Activated T-cell treated with anti-CD3 and anti-CD28 coated beads, Interleukin-2, amount 50 U/mL, for 72 hours (primary cell): ENCODE data around the gene SKIL. TPM values are rescaled to one million over a fixed set of nuclear protein-coding genes. Genes with fewer than 3 reads are reported as not detected.
"Not testable (repeated sequence)": the region's sequence is repeated elsewhere in the genome, so short reads cannot be mapped to it uniquely, and the experiment has no call there.

Experiments
- ATAC-seq, 2 donors: fragments of 150-1000 bp; cut with Tn5 transposase; replicated peaks in 1 of 2; 2 replicates each; pipeline ENCODE4 v1.10.0; 2021; ENCODE audit warnings: moderate library complexity in 2 of 2, mild to moderate bottlenecking in 1 of 2
- DNase-seq, 2 donors: peaks; one replicate each; pipeline ENCODE4 v3.0.0; 2021 to 2022; ENCODE audit warnings: mixed read lengths in 1 of 2
- H3K27ac Mint-ChIP-seq: one replicate; pipeline ENCODE4 v1.8.0; 2022; ENCODE audit warnings: mild to moderate bottlenecking, moderate library complexity, mixed read lengths
- H3K27me3 Mint-ChIP-seq: one replicate; pipeline ENCODE4 v1.8.0; 2022; ENCODE audit warnings: low read depth, mixed read lengths
- H3K36me3 Mint-ChIP-seq, 2 donors: one replicate each; pipeline ENCODE4 v1.8.0; 2022; ENCODE audit warnings: mixed read lengths in 2 of 2, mild to moderate bottlenecking in 1 of 2; ENCODE audit not compliant: insufficient read depth in 2 of 2
- H3K4me1 Mint-ChIP-seq: one replicate; pipeline ENCODE4 v1.8.0; 2022; ENCODE audit warnings: low read depth, mixed read lengths
- H3K4me3 Mint-ChIP-seq, 2 donors: one replicate each; pipeline ENCODE4 v1.8.0; 2022; ENCODE audit warnings: mild to moderate bottlenecking in 2 of 2, mixed read lengths in 2 of 2, moderate library complexity in 2 of 2
- H3K9me3 Mint-ChIP-seq, 2 donors: one replicate each; pipeline ENCODE4 v1.8.0; 2022; ENCODE audit warnings: mixed read lengths in 2 of 2
- total RNA-seq, 2 donors: library from RNA; stranded (reverse); gene quantifications; one replicate each; pipeline ENCODE4 v1.2.3, GENCODE V29; 2022

SKIL gene
- total RNA-seq, 2 donors from 2014 or later: 36.2 to 37.3 TPM

- ATAC-seq: no peak
- DNase-seq: no peak
- peaks cover 5 to 6% of the 10 kb centered on the region in 2 donors for H3K9me3 Mint-ChIP-seq
- peaks cover 0 to 4% of the 10 kb centered on the region in 2 donors for H3K36me3 Mint-ChIP-seq
- no peak overlapping the region for H3K27ac Mint-ChIP-seq
- no peaks in the 10 kb centered on the region for H3K4me1 Mint-ChIP-seq
- H3K27me3 Mint-ChIP-seq: no peaks in the 10 kb centered on the region
- H3K4me3 Mint-ChIP-seq: no peak overlapping the region
Measured at GRCh38 chr3:170337420-170337819, 20.1 kb upstream of the SKIL start.

DNA sequence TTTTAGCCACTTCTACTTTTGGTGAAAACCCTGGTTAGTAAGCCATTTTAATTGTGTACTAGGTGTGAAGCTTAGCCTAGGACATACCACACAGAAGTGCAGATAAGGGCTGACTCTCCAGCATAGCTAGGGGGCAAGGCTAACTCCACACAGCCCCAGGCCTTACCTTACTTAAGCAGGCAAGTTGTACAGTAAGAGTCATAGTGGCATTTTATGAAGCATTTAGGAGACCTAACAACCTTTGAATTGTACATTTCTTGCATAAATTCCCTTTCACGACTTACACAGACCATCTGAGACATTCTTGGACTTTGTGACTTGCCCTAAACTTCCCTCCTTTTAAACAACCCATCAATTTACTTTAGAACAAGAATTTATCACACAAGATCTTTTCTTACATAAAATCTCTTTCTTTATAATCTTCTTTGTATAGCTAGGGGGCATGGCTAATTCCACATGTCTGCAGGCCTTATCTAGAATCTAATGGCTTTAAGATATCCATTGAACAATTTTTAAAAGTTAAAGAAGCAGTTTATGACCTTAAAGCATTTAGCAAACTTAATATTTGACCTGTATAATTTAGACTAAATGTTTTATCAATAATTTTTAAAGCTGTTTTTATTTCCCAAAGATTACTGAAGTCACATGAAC is 18.7 kb upstream of the SKIL start:
- H3K4me1 Mint-ChIP-seq: no peaks in the 10 kb centered on the region
- no peak for DNase-seq
- H3K27ac Mint-ChIP-seq: peak overlapping the region; percentile 24
- ATAC-seq: no peak
- no peak overlapping the region for H3K4me3 Mint-ChIP-seq
- peaks cover 0 to 4% of the 10 kb centered on the region in 2 donors for H3K36me3 Mint-ChIP-seq
- H3K27me3 Mint-ChIP-seq: no peaks in the 10 kb centered on the region
- H3K9me3 Mint-ChIP-seq: peaks cover 5 to 6% of the 10 kb centered on the region in 2 donors

- H3K36me3 Mint-ChIP-seq, ATAC-seq, H3K4me1 Mint-ChIP-seq, H3K9me3 Mint-ChIP-seq, H3K4me3 Mint-ChIP-seq, H3K27me3 Mint-ChIP-seq, H3K27ac Mint-ChIP-seq, DNase-seq: not testable (repeated sequence)
Measured at GRCh38 chr3:170342273-170342672, 15.2 kb upstream of the SKIL start.

GRCh38 chr3:170343859-170344258 is 13.7 kb upstream of the SKIL start:
- ATAC-seq: not testable (repeated sequence)

GRCh38 chr3:170344971-170345370 is 12.5 kb upstream of the SKIL start:
- no peaks in the 10 kb centered on the region for H3K36me3 Mint-ChIP-seq
- DNase-seq: no peak
- no peaks in the 10 kb centered on the region for H3K27me3 Mint-ChIP-seq
- no peak overlapping the region for H3K4me3 Mint-ChIP-seq
- no peaks in the 10 kb centered on the region for H3K9me3 Mint-ChIP-seq
- peaks cover 4% of the 10 kb centered on the region for H3K4me1 Mint-ChIP-seq
- H3K27ac Mint-ChIP-seq: peak overlapping the region; percentile 33
- no peak for ATAC-seq

More at GRCh38 chr3:170343859-170344258, 13.7 kb upstream of the SKIL start:
- H3K27ac Mint-ChIP-seq, H3K4me3 Mint-ChIP-seq, DNase-seq, H3K9me3 Mint-ChIP-seq, H3K4me1 Mint-ChIP-seq, H3K36me3 Mint-ChIP-seq, H3K27me3 Mint-ChIP-seq: not testable (repeated sequence)

DNA sequence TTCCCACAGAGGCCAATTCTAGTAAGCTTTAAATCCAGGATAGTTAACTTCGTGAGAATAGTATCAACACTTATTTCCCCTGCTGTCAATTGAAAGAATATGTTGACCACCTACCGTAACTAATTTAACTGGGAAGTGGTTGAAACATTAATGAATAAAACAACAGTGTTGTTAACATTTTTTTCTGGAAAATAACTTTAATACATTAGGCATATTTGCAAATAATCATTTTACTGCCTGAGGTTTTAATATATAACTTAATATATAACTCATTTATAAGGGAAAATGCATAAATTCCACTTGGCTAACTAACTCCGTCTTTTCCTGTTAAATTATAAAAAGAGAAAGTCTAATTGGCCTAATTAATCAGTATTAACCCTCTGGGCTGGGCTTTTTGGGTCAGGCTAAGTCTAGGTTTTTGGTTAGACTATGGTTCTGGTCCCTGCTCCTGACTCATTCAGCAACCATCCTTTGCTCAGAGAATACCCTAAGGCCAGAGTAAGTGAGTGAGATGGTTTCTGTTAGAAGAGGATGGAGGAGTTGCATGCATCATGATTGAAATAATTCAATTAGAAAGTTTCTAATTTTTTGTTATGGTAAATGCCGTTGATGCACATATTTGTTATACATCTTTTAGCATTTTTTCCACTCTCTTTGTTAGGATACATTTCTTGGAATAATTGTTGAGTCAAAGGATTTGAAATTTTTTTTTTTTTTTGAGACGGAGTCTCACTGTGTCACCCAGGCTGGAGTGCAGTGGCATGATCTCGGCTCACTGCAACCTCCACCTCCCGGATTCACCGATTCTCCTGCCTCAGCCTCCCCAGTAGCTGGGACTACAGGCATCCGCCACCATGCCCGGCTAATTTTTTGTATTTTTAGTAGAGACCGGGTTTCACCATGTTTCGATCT is 10.8 kb upstream of the SKIL start:
- no peak for DNase-seq

GRCh38 chr3:170350515-170351413 is 6.8 kb upstream of the SKIL start:
- H3K27me3 Mint-ChIP-seq: no peaks in the 10 kb centered on the region
- ATAC-seq (no peak), DNase-seq (no peak)

More for the DNA sequence above, 10.8 kb upstream of the SKIL start:
- no peaks in the 10 kb centered on the region for H3K9me3 Mint-ChIP-seq
- no peaks in the 10 kb centered on the region for H3K36me3 Mint-ChIP-seq
- H3K27ac Mint-ChIP-seq: no peak overlapping the region
- H3K4me3 Mint-ChIP-seq: no peak overlapping the region
- ATAC-seq: no peak
- no peaks in the 10 kb centered on the region for H3K27me3 Mint-ChIP-seq
- peaks cover 4% of the 10 kb centered on the region for H3K4me1 Mint-ChIP-seq

GRCh38 chr3:170352936-170353335 is 4.6 kb upstream of the SKIL start:
- Mint-ChIP-seq H3K4me3 (no peak overlapping the region), H3K4me1 (peaks cover 21% of the 10 kb centered on the region), H3K36me3 (peaks cover 0 to 1% of the 10 kb centered on the region in 2 donors), H3K9me3 (no peaks in the 10 kb centered on the region), H3K27ac (no peak overlapping the region), H3K27me3 (no peaks in the 10 kb centered on the region)
- DNase-seq (no peak), ATAC-seq (no peak)

More at GRCh38 chr3:170350515-170351413, 6.8 kb upstream of the SKIL start:
- Mint-ChIP-seq H3K4me1 (peaks cover 13% of the 10 kb centered on the region), H3K9me3 (no peaks in the 10 kb centered on the region), H3K36me3 (no peaks in the 10 kb centered on the region), H3K4me3 (no peak overlapping the region), H3K27ac (no peak overlapping the region)

- Mint-ChIP-seq H3K36me3 (peaks cover 2 to 4% of the 10 kb centered on the region in 2 donors), H3K27me3 (no peaks in the 10 kb centered on the region), H3K27ac (no peak overlapping the region), H3K4me3 (no peak overlapping the region), H3K4me1 (peaks cover 24% of the 10 kb centered on the region), H3K9me3 (no peaks in the 10 kb centered on the region)
- ATAC-seq: no peak
- no peak for DNase-seq
Measured at GRCh38 chr3:170353485-170353884, 4.0 kb upstream of the SKIL start.

GRCh38 chr3:170354760-170355159 is 2.8 kb upstream of the SKIL start:
- no peak for DNase-seq
- Mint-ChIP-seq H3K9me3 (no peaks in the 10 kb centered on the region), H3K27ac (no peak overlapping the region), H3K27me3 (no peaks in the 10 kb centered on the region), H3K36me3 (peaks cover 4 to 5% of the 10 kb centered on the region in 2 donors), H3K4me3 (no peak overlapping the region), H3K4me1 (peaks cover 36% of the 10 kb centered on the region)
- ATAC-seq: no peak

- DNase-seq: peak in 1 of 2 donors; percentile 34
- no peak for ATAC-seq
- no peaks in the 10 kb centered on the region for H3K27me3 Mint-ChIP-seq
- H3K27ac Mint-ChIP-seq: peak overlapping the region; percentile 81
- H3K4me1 Mint-ChIP-seq: peaks cover 45% of the 10 kb centered on the region
- H3K4me3 Mint-ChIP-seq: peak overlapping the region; percentile 78 to 81
- peaks cover 7% of the 10 kb centered on the region in 2 donors for H3K36me3 Mint-ChIP-seq
- H3K9me3 Mint-ChIP-seq: no peaks in the 10 kb centered on the region
Measured at GRCh38 chr3:170355738-170356595, 1.5 kb upstream of the SKIL start.

- peak; percentile 55 to 56 for ATAC-seq
- Mint-ChIP-seq H3K27me3 (no peaks in the 10 kb centered on the region), H3K9me3 (peaks cover 0 to 1% of the 10 kb centered on the region in 2 donors), H3K36me3 (peaks cover 10 to 13% of the 10 kb centered on the region in 2 donors), H3K27ac (peak overlapping the region; percentile 81), H3K4me3 (peak overlapping the region; percentile 78 to 81), H3K4me1 (peaks cover 53% of the 10 kb centered on the region)
- peak; percentile 75 to 83 for DNase-seq
Measured at GRCh38 chr3:170356596-170357175, 829 bp upstream of the SKIL start.
